Measurements from ENCODE around the gene FGA.

Gene FGA

GRCh38 chr4:154616731-154617130, 26.2 kb upstream of the FGA start:
- no peak for DNase-seq
- H3K4me3 ChIP-seq (ENCODE audit: low read depth, low read length): no peak overlapping the region

GRCh38 chr4:154616287-154616686, 25.7 kb upstream of the FGA start:
- peaks cover 3% of the 10 kb centered on the region for H3K27me3 ChIP-seq
- no peaks in the 10 kb centered on the region for H3K36me3 ChIP-seq
- no peak overlapping the region for H3K4me3 ChIP-seq (ENCODE audit: low read depth, low read length)
- no peak for DNase-seq
- H3K9me3 ChIP-seq: no peaks in the 10 kb centered on the region
- no peaks in the 10 kb centered on the region for H3K4me1 ChIP-seq
- TF ChIP-seq CTCF (IDR thresholded peaks at IDR 0.05; ENCODE audit: low read depth, low read length): no peak

More at GRCh38 chr4:154616731-154617130, 26.2 kb upstream of the FGA start:
- TF ChIP-seq CTCF (IDR thresholded peaks at IDR 0.05; ENCODE audit: low read depth, low read length): no peak
- H3K36me3 ChIP-seq: no peaks in the 10 kb centered on the region
- no peaks in the 10 kb centered on the region for H3K9me3 ChIP-seq
- no peaks in the 10 kb centered on the region for H3K4me1 ChIP-seq
- peaks cover 3% of the 10 kb centered on the region for H3K27me3 ChIP-seq

- H3K9me3 ChIP-seq: no peaks in the 10 kb centered on the region
- no peak for TF ChIP-seq CTCF (IDR thresholded peaks at IDR 0.05; ENCODE audit: low read depth, low read length)
Observed at GRCh38 chr4:154615211-154615610, 24.7 kb upstream of the FGA start.

GRCh38 chr4:154614306-154614705, 23.8 kb upstream of the FGA start:
- TF ChIP-seq CTCF (IDR thresholded peaks at IDR 0.05; ENCODE audit: low read depth, low read length): no peak
- Histone ChIP-seq H3K4me3 (ENCODE audit: low read depth, low read length) (no peak overlapping the region), H3K36me3 (no peaks in the 10 kb centered on the region), H3K9me3 (no peaks in the 10 kb centered on the region), H3K27me3 (no peaks in the 10 kb centered on the region), H3K4me1 (no peaks in the 10 kb centered on the region)
- DNase-seq: no peak

More at GRCh38 chr4:154615211-154615610, 24.7 kb upstream of the FGA start:
- Histone ChIP-seq H3K36me3 (no peaks in the 10 kb centered on the region), H3K4me3 (ENCODE audit: low read depth, low read length) (no peak overlapping the region), H3K4me1 (no peaks in the 10 kb centered on the region), H3K27me3 (no peaks in the 10 kb centered on the region; the same call in 1 of the 2 replicates)
- DNase-seq: no peak

DNA sequence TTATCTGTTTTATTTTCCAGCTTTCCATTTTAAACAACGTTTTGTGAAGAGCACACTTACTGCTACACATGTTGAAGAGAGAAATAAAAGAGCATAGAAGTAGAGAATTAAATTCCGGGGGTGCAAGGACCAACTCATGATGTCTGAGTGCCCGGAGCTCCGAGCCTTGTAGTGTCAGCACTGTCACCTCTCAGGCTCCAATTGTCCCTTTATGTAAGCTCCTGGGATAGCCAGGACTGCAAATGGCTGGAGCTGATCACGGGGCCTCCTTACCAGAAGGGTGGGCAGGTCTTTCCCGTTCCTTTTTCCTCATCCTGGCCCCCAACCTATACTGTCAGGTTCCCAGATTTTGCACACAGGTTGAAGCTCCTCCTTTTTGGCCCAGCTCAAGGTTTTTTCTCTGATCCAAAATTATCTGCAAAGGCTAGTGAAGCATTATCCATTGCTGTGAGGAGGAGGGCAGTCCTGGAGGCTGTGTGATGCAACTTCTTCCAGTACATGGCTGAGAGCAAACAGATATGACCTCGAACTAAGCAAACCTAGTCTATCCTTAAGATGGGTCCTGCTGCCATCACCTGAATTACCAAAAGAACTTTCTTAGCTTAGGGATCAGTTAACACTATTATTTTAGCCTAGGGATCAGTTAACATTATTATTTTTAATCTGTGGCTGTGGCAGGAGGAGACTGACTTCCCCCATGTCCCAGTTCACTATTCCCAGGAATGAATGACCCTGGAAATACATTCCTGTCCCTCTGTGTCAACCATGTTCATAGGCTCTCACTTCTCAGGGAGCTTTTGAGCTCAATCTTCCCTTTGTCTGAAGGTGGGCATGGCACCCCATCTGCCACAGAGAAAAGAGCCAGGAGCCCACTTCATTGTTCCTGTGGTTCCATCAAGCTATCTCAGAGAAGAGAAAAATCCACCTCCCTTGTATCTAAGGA, 22.2 kb upstream of the FGA start, which contains the start of gene FGG:
TSS of gene FGG (minus strand) at position 185 of the 943 bp plus-strand sequence. CDS start at position 138, 47 bp downstream.
- no peak for TF ChIP-seq CTCF (IDR thresholded peaks at IDR 0.05; ENCODE audit: low read depth, low read length)

DNA sequence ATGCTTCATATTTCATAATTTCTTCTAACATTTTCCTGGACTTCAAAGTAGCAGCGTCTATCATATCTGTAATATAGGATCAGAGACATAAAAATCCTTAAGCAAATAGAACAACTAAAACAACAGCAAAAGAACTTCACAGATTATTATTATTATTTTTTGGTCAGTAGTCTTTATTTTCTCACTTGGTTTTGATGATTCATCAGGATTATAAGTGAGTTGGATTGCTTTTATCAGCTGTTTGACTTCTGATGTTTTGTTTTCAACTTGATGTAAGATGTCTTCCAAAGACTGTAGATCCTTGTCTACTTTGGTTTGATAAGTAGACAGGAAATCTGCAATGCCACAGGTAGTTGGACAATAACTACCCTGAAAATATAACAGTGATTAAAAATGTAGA, 21.3 kb upstream of the FGA start:
- no peak overlapping the region for H3K4me3 ChIP-seq (ENCODE audit: low read depth, low read length)
- no peak for DNase-seq
- no peak for TF ChIP-seq CTCF (IDR thresholded peaks at IDR 0.05; ENCODE audit: low read depth, low read length)
- no peaks in the 10 kb centered on the region for H3K27me3 ChIP-seq
- H3K9me3 ChIP-seq: no peaks in the 10 kb centered on the region
- H3K4me1 ChIP-seq: no peaks in the 10 kb centered on the region
- no peaks in the 10 kb centered on the region; the same call in 1 of the 2 replicates for H3K36me3 ChIP-seq

More for the DNA sequence above, 22.2 kb upstream of the FGA start, which contains the start of gene FGG:
- no peaks in the 10 kb centered on the region for H3K4me1 ChIP-seq
- no peaks in the 10 kb centered on the region for H3K27me3 ChIP-seq
- H3K36me3 ChIP-seq: no peaks in the 10 kb centered on the region; the same call in 1 of the 2 replicates
- no peak within 1 kb of the TSS for H3K4me3 ChIP-seq (ENCODE audit: low read depth, low read length)
- H3K9me3 ChIP-seq: no peaks in the 10 kb centered on the region
- DNase-seq: no peak

All from BE2C (cell line).